Ureter (tissue), 1 donor: ENCODE results near the gene MSI2. TPM values are rescaled to one million over a fixed set of nuclear protein-coding genes. Genes with fewer than 3 reads are reported as not detected.
"Not testable (repeated sequence)": the region's sequence is repeated elsewhere in the genome, so short reads cannot be mapped to it uniquely, and the experiment has no call there.

Experiments
- DNase-seq: peaks from one replicate; pipeline ENCODE4 v3.0.0-alpha.2; 2020; ENCODE audit warnings: low spot score
- total RNA-seq: library from RNA; stranded (reverse); gene quantifications from one replicate; pipeline ENCODE4 v1.2.4, GENCODE V29; 2023
- donor health status: DM: yes; HTN: yes; CAD: no.

Gene MSI2
- total RNA-seq, 1 donor from 2014 or later: 230 TPM

GRCh38 chr17:57289613-57290012 is 33.3 kb downstream of the MSI2 start:
- no peak for DNase-seq

GRCh38 chr17:57290981-57291380 is 34.7 kb downstream of the MSI2 start:
- DNase-seq: no peak

- DNase-seq: no peak
These were observed 35.8 kb downstream of the MSI2 start for GRCh38 chr17:57292091-57292490.

GRCh38 chr17:57293077-57293476 is 36.8 kb downstream of the MSI2 start:
- DNase-seq: peak; percentile 79

GRCh38 chr17:57294101-57294500 is 37.8 kb downstream of the MSI2 start:
- DNase-seq: no peak

GRCh38 chr17:57294629-57295501 is 38.5 kb downstream of the MSI2 start:
- no peak for DNase-seq

GRCh38 chr17:57295526-57296023 is 39.3 kb downstream of the MSI2 start:
- no peak for DNase-seq

GRCh38 chr17:57296231-57296630 is 39.9 kb downstream of the MSI2 start:
- DNase-seq: no peak

- DNase-seq: no peak
These were observed 42.9 kb downstream of the MSI2 start for GRCh38 chr17:57299176-57299575.

- not testable (repeated sequence) for DNase-seq
These were observed 44.3 kb downstream of the MSI2 start for GRCh38 chr17:57300592-57300991.

- no peak for DNase-seq
These were observed 46.6 kb downstream of the MSI2 start for GRCh38 chr17:57302690-57303465.

- DNase-seq: no peak
These were observed 48.9 kb downstream of the MSI2 start for GRCh38 chr17:57305144-57305728.

- DNase-seq: no peak
These were observed 49.7 kb downstream of the MSI2 start for GRCh38 chr17:57305908-57306504.

GRCh38 chr17:57308543-57309186 is 52.3 kb downstream of the MSI2 start:
- no peak for DNase-seq

- no peak for DNase-seq
These were observed 53.2 kb downstream of the MSI2 start for GRCh38 chr17:57309479-57309878.

GRCh38 chr17:57311281-57312216 is 55.2 kb downstream of the MSI2 start:
- DNase-seq: no peak

- DNase-seq: no peak
These were observed 55.9 kb downstream of the MSI2 start for GRCh38 chr17:57312242-57312641.

- DNase-seq: no peak
These were observed 56.9 kb downstream of the MSI2 start for GRCh38 chr17:57313097-57313835.
